Calu3 (cell line): ENCODE data around the gene HS3ST5. TPM values are rescaled to one million over a fixed set of nuclear protein-coding genes. Genes with fewer than 3 reads are reported as not detected.

ENCODE experiments used
- BruUV-seq: library from RNA; stranded (reverse); fragments of 400-500 nt; replicated peaks from 2 replicates; lab custom pipeline; 2021; lab: Mats Ljungman, UMichigan
- CTCF ChIA-PET: fragments of 300-600 bp; sonication (Branson Sonifier 250); formaldehyde crosslinking; loops from one replicate; lab custom pipeline; 2022; ENCODE audit warnings: antibody characterized with exemption; lab: Charles Lee
- DNase-seq: peaks from one replicate; pipeline ENCODE4 v3.0.0; 2022
- H3K27ac Mint-ChIP-seq: one replicate; pipeline ENCODE4 v1.8.0; 2022; ENCODE audit warnings: mixed read lengths; ENCODE audit not compliant: unreplicated experiment
- H3K27me3 Mint-ChIP-seq: one replicate; pipeline ENCODE4 v1.8.0; 2022; ENCODE audit warnings: mixed read lengths; ENCODE audit not compliant: unreplicated experiment
- H3K36me3 Mint-ChIP-seq: one replicate; pipeline ENCODE4 v1.8.0; 2022; ENCODE audit warnings: mild to moderate bottlenecking, moderate library complexity, mixed read lengths; ENCODE audit not compliant: insufficient read depth, unreplicated experiment
- H3K4me1 Mint-ChIP-seq: one replicate; pipeline ENCODE4 v1.8.0; 2022; ENCODE audit warnings: mild to moderate bottlenecking, low read depth, mixed read lengths; ENCODE audit not compliant: unreplicated experiment
- H3K4me3 Mint-ChIP-seq: one replicate; pipeline ENCODE4 v1.8.0; 2022; ENCODE audit warnings: mild to moderate bottlenecking, low read depth, moderate library complexity, mixed read lengths; ENCODE audit not compliant: unreplicated experiment
- H3K9me3 Mint-ChIP-seq: one replicate; pipeline ENCODE4 v1.8.0; 2022; ENCODE audit warnings: low read depth, mixed read lengths; ENCODE audit not compliant: unreplicated experiment
- intact Hi-C: fragments of 100-400 bp; cut with micrococcal nuclease; formaldehyde crosslinking; loops from one replicate; pipeline ENCODE4 v1.10.0; 2022; ENCODE audit not compliant: unreplicated experiment
- total RNA-seq: library from RNA; stranded (reverse); gene quantifications from 2 replicates; pipeline ENCODE4 v1.2.3, GENCODE V29; 2022
- TF ChIP-seq, protein P1 (sequence below): fragments of 200-600 bp; IDR thresholded peaks from one replicate; pipeline ENCODE4 v1.8.0; 2022; ENCODE audit warnings: antibody characterized with exemption; ENCODE audit not compliant: unreplicated experiment

Gene HS3ST5
- total RNA-seq, 1 experiment from 2014 or later = 0.40 TPM

DNA sequence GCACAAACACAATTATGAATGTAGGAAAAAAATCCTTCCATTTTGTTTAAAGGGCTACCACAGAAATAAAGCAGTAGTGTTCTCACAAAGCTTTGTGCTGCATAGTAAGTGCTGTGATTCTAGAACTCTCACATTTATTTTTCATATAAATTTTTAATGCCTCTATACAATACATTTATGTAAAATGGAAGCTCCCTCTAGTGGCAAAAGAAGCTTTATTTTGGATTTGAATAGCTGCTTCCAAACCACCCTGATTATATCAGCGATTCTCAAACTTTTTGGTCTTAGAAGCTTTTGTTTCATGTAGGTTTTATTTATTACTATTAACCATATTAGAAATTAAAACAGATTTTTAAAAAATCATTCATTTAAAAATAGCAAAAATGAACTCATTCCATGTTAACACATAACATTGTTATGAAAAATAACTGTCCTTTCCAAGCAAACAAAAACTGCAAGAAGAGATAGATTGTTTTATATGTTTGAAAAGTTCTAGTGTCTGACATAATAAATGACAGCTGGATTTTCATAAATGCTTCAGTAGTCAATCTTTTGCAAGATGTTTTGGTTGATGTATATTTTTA, 38.4 kb downstream of the HS3ST5 start:
- Mint-ChIP-seq H3K27ac (no peak overlapping the region), H3K9me3 (no peaks in the 10 kb centered on the region), H3K27me3 (no peaks in the 10 kb centered on the region), H3K36me3 (no peaks in the 10 kb centered on the region), H3K4me3 (no peak overlapping the region), H3K4me1 (no peaks in the 10 kb centered on the region)
- no TSS peak for BruUV-seq
- DNase-seq = no peak
- CTCF ChIA-PET = interaction anchor here (0.7 to 1.8 kb wide), 8 partner anchors 15 to 471 kb away, joined by 3 to 18 read pairs (median 3); no protein-coding TSS in a partner anchor
- TF ChIP-seq, protein P1, sequence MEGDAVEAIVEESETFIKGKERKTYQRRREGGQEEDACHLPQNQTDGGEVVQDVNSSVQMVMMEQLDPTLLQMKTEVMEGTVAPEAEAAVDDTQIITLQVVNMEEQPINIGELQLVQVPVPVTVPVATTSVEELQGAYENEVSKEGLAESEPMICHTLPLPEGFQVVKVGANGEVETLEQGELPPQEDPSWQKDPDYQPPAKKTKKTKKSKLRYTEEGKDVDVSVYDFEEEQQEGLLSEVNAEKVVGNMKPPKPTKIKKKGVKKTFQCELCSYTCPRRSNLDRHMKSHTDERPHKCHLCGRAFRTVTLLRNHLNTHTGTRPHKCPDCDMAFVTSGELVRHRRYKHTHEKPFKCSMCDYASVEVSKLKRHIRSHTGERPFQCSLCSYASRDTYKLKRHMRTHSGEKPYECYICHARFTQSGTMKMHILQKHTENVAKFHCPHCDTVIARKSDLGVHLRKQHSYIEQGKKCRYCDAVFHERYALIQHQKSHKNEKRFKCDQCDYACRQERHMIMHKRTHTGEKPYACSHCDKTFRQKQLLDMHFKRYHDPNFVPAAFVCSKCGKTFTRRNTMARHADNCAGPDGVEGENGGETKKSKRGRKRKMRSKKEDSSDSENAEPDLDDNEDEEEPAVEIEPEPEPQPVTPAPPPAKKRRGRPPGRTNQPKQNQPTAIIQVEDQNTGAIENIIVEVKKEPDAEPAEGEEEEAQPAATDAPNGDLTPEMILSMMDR = peak; percentile 19
- intact Hi-C loops = loop anchor here (5.0 kb wide), 1 partner anchor 197 kb away; no protein-coding TSS in a partner anchor

DNA sequence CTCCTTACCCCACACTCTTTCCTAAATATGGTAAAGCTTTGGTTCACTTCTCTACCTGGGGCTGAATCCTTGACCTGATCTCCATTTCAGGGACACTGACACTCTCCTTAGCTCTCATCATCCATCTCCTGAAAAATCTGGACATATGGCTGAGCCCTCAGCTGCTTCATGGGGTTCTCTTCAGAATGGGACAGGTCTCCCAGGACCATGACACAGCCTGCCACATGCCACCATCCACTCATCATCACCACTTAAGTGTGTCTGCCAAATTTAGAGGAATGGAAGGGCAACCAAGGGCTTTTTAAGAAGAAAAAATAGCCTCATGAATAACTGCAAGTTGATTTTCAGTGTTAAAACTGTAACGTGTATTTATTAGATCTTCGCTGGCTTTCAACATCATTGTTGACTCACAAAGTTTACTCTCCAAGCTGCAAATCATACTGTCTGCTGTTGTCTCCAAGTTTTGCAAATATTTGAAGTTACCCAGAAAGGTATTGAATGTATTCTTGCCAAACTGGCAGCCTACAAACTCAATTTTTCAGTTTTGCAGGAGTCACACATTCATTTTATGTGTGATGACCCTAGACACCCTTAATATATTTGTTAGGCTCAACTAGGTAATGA, 41.1 kb downstream of the HS3ST5 start:
- intact Hi-C loops = loop anchor here (5.0 kb wide), 1 partner anchor 194 kb away; no protein-coding TSS in a partner anchor
- Mint-ChIP-seq H3K27me3 (no peaks in the 10 kb centered on the region), H3K9me3 (peaks cover 3% of the 10 kb centered on the region), H3K36me3 (no peaks in the 10 kb centered on the region), H3K27ac (no peak overlapping the region), H3K4me1 (no peaks in the 10 kb centered on the region), H3K4me3 (no peak overlapping the region)
- CTCF ChIA-PET = no interaction called here
- TF ChIP-seq, protein P1 = no peak
- DNase-seq = no peak
- BruUV-seq = no TSS peak

- no peak for DNase-seq
- Mint-ChIP-seq H3K9me3 (peaks cover 3% of the 10 kb centered on the region), H3K4me1 (no peaks in the 10 kb centered on the region), H3K27me3 (no peaks in the 10 kb centered on the region), H3K4me3 (no peak overlapping the region), H3K27ac (no peak overlapping the region), H3K36me3 (no peaks in the 10 kb centered on the region)
- BruUV-seq = no TSS peak
- TF ChIP-seq, protein P1 = no peak
- CTCF ChIA-PET = no interaction called here
- intact Hi-C loops = no loop called here
Observed at GRCh38 chr6:114297135-114297534, 45.7 kb downstream of the HS3ST5 start.

- Mint-ChIP-seq H3K4me1 (no peaks in the 10 kb centered on the region), H3K27me3 (no peaks in the 10 kb centered on the region), H3K36me3 (no peaks in the 10 kb centered on the region), H3K9me3 (no peaks in the 10 kb centered on the region), H3K27ac (no peak overlapping the region), H3K4me3 (no peak overlapping the region)
- CTCF ChIA-PET = no interaction called here
- DNase-seq = no peak
- intact Hi-C loops = no loop called here
- no TSS peak for BruUV-seq
- TF ChIP-seq, protein P1 = no peak
Observed at GRCh38 chr6:114292431-114292830, 50.4 kb downstream of the HS3ST5 start.
